Measurements from ENCODE around the gene FAM171A1.
"Not testable (repeated sequence)": the region's sequence is repeated elsewhere in the genome, so short reads cannot be mapped to it uniquely, and the experiment has no call there.

FAM171A1 gene

GRCh38 chr10:15370856-15371701, at the start of gene FAM171A1:
TSS of gene FAM171A1 (minus strand) at chr10:15371289. CDS start at chr10:15371052, 237 bp downstream.
- peak; percentile 76 for DNase-seq (ENCODE audit: insufficient read length, low spot score)
- no peak for FAIRE-seq

GRCh38 chr10:15420858-15421257, 49.8 kb upstream of the FAM171A1 start:
- FAIRE-seq (no peak), DNase-seq (ENCODE audit: insufficient read length, low spot score) (no peak)

DNA sequence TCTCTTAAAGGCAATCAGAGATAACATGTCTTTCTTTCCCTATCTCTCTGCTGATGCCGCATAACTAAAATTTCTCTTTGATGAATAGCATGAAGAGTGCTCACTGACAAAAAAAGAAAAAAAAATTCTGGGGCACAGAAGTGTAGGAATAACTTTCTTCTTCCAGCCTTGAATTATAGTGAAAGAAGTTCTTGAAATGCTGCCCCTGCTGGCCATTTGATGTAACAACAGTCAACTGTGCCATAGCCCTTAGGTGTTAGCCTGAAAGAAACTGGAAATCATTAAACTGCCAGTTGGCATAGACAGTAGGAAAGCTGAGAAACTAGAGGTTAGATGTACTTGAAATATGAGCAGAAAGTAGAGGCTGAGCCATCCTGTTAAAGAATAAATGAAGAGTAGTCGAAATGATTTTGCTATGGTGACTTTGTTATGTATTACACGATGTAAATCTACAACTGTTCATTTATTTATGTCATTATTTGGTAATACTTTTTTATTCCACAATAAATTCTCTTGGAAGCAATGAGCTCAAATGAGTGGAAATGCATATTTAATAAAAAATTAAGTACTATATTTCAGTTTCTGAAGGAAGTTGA, 48.3 kb upstream of the FAM171A1 start:
- DNase-seq (ENCODE audit: insufficient read length, low spot score), result peak; percentile 31

DNA sequence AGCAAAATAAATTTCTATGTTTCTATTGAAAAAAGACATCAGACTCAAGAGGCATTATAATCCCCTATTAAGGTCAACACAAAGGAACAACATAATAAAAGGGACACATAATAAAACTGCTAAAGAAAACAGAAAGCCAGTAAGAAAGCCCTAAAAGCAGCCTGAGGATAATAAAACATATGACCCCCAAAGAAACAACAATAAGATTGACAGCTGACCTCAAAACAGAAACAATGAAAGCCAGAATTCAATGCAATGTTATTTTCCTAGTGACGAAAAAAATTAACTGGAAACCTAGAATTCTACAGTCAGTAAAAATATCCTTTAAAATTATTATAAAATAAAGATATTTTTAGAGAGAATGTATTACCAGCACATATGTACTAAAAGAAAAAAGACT, 44.9 kb upstream of the FAM171A1 start:
- no peak for DNase-seq (ENCODE audit: insufficient read length, low spot score)
- no peak for FAIRE-seq

More for the DNA sequence above, 48.3 kb upstream of the FAM171A1 start:
- peak; percentile 57 for FAIRE-seq

DNA sequence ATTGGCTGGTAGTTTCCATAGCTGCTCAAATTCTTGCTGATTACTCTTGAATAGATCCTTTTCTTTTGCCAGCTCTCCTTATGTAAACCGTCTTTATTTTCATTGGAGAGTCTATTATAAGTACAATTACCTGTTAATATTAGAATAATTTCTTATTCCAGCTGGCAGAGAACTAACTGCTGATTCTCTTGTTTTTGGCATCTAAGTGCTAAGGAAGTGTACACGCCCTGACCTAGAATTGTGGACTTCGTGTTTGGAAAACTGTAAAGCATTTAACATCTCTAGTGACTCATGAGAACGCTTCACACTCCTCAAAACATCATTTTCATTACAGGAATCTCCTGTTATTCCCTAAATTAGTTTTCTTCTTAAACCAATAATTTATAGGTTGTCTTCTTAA, 39.9 kb upstream of the FAM171A1 start:
- DNase-seq (ENCODE audit: insufficient read length, low spot score) (no peak), FAIRE-seq (no peak)

GRCh38 chr10:15409350-15409749, 38.3 kb upstream of the FAM171A1 start:
- DNase-seq (ENCODE audit: insufficient read length, low spot score); FAIRE-seq: not testable (repeated sequence)

GRCh38 chr10:15408557-15408956, 37.5 kb upstream of the FAM171A1 start:
- FAIRE-seq, result no peak
- no peak for DNase-seq (ENCODE audit: insufficient read length, low spot score)

- no peak for FAIRE-seq
- DNase-seq (ENCODE audit: insufficient read length, low spot score), result no peak
Observed at GRCh38 chr10:15405319-15405718, 34.2 kb upstream of the FAM171A1 start.

- FAIRE-seq (no peak), DNase-seq (ENCODE audit: insufficient read length, low spot score) (no peak)
Observed at GRCh38 chr10:15401382-15401781, 30.3 kb upstream of the FAM171A1 start.

- not testable (repeated sequence) for FAIRE-seq; DNase-seq (ENCODE audit: insufficient read length, low spot score)
Observed at GRCh38 chr10:15400461-15400860, 29.4 kb upstream of the FAM171A1 start.

DNA sequence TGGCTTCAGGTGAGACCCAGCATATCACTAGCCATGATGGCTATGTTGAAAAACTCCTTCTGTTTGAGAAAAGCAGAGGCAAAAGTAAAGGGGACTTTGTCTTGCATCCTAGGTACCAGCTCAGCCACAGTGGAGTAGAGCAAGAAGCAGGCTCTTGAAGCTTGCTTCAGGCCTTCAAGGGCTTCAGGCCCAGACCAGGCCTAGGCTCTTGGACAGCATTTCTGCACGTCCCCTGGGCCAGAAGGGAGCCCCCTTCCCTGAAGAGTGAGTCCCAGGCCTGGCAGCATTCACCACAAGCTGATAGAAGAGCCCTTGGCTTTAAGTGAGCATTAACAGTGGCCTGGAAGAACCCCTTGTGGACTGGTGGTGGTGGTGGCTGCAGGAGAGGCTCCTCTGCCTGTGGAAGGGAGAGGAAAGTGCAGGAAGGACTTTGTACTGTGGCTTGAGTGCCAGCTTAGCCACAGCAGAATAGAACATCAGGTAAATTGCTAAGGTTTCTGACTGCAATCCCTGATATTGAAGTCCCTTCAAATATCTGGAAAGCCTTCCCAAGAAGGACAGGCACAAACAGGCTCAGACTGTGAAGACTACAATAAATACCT, 28.1 kb upstream of the FAM171A1 start:
- FAIRE-seq (no peak), DNase-seq (ENCODE audit: insufficient read length, low spot score) (no peak)

- DNase-seq (ENCODE audit: insufficient read length, low spot score), result no peak
- FAIRE-seq, result no peak
Observed at GRCh38 chr10:15395935-15396334, 24.8 kb upstream of the FAM171A1 start.

- DNase-seq (ENCODE audit: insufficient read length, low spot score) (no peak), FAIRE-seq (no peak)
Observed at GRCh38 chr10:15393139-15393825, 22.2 kb upstream of the FAM171A1 start.

DNA sequence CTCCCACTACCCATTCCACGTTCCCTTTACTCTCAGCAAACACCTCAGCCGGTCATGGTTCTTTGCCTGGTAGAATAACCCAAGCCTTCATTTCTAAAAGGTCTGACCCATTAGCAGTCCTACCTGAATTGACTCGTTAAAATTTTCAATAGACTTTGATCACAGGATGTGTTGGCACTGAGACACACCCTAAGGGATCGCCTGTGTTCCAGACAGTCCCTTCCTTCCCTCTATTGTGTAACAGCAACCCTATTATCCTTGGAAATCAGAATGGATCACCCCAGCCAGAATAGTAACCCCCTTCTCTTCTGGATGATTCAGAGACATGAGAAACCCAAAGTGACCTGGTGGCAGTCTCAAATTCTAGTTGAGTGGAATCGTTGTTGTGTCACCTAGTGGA, 20.4 kb upstream of the FAM171A1 start:
- FAIRE-seq, result no peak
- no peak for DNase-seq (ENCODE audit: insufficient read length, low spot score)

DNA sequence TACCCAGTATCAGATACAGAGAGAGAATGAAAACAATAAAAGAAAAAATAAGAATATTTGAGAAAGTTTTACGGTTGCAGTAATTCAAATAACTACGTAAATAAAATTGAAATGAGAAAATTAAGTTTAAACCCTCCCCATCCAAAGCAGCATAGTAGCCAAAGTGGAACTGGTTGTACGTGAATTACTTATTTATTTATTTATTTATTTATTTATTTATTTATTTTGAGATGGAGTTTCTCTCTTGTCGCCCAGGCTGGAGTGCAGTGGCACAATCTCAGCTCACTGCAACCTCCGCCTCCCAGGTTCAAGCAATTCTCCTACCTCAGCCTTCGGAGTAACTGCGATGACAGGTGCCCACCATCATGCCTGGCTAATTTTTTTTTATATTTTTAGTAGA, 17.1 kb upstream of the FAM171A1 start:
- not testable (repeated sequence) for FAIRE-seq; DNase-seq (ENCODE audit: insufficient read length, low spot score)

- DNase-seq (ENCODE audit: insufficient read length, low spot score) (no peak), FAIRE-seq (no peak)
Observed at GRCh38 chr10:15387021-15387420, 15.9 kb upstream of the FAM171A1 start.

- no peak for DNase-seq (ENCODE audit: insufficient read length, low spot score)
- no peak for FAIRE-seq
Observed at GRCh38 chr10:15385552-15386455, 14.7 kb upstream of the FAM171A1 start.

GRCh38 chr10:15381420-15381819, 10.3 kb upstream of the FAM171A1 start:
- FAIRE-seq (no peak), DNase-seq (ENCODE audit: insufficient read length, low spot score) (no peak)

DNA sequence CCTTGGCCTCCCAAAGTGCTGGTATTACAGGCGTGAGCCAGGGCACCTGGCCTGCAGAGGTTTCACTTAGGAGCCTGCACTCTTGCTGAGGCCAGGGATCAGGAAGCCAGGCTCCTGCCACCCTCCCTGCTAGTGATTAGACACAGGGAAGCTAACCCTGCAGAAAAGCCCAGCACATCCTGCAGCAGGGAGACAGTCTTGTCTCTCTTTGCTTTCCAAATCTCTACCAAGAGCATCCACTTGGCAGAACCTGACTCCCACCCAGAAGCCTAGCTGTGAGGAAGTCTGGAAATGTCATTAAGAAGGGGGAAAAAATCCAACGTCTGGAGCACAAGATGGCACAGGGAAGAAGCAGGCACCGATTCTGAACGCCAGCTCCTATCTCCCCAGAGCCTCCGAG, 8.0 kb upstream of the FAM171A1 start:
- FAIRE-seq (no peak), DNase-seq (ENCODE audit: insufficient read length, low spot score) (no peak)

DNA sequence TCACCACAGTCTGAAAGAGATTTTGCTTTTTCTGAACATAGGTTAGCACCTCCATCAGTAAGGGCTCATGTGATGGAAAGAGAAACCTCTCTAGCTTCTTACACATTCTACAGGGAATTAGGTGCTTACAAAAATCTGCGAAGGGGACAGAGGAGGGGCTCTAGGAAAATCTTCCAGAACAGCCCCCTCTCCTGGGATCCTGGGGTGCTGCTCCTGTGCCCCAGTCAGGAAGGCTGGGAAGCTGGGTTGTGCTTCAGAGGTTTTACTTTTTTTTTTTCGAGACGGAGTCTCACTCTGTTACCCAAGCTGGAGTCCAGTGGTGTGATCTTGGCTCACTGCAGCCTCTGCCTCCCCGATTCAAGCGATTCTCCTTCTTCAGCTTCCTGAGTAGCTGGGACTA, 7.5 kb upstream of the FAM171A1 start:
- DNase-seq (ENCODE audit: insufficient read length, low spot score) (no peak), FAIRE-seq (no peak)

Measured in GM19239 (cell line).